Spleen (tissue), 11 donors: ENCODE measurements around the gene ZNF692. TPM values are rescaled to one million over a fixed set of nuclear protein-coding genes. Genes with fewer than 3 reads are reported as not detected.
"Not testable (repeated sequence)": the region's sequence is repeated elsewhere in the genome, so short reads cannot be mapped to it uniquely, and the experiment has no call there.

Source experiments
- DNase-seq: peaks from one replicate; pipeline ENCODE4 v3.0.0-alpha.2; 2020
- H3K27ac ChIP-seq, 8 donors: fragments of 200-600 bp; sonication (generic) in 7 of 8; 1 replicate in 4 of 8; 2 replicates in 4 of 8; pipeline versions ENCODE4 v1.5.0 to v1.8.0; 2016 to 2021; ENCODE audit warnings: inconsistent platforms in 4 of 8, mild to moderate bottlenecking in 4 of 8, moderate library complexity in 1 of 8
- H3K27me3 ChIP-seq, 7 donors: fragments of 200-600 bp; sonication (generic) in 6 of 7; replicated peaks in 1 of 7; 1 replicate in 4 of 7; 2 replicates in 3 of 7; pipeline versions ENCODE4 v1.5.0 to v1.8.0; 2016 to 2021; ENCODE audit warnings: inconsistent platforms in 3 of 7, mild to moderate bottlenecking in 1 of 7
- H3K36me3 ChIP-seq, 6 donors: fragments of 200-600 bp; sonication (generic) in 5 of 6; 1 replicate in 4 of 6; 2 replicates in 2 of 6; pipeline versions ENCODE4 v1.5.0 to v1.8.0; 2016 to 2021; ENCODE audit warnings: inconsistent platforms in 2 of 6
- H3K4me1 ChIP-seq, 6 donors: fragments of 200-600 bp; sonication (generic) in 5 of 6; 1 replicate in 3 of 6; 2 replicates in 3 of 6; pipeline versions ENCODE4 v1.5.0 to v1.8.0; 2016 to 2021; ENCODE audit warnings: inconsistent platforms in 3 of 6
- H3K4me3 ChIP-seq, 8 donors: fragments of 200-600 bp; sonication (generic) in 7 of 8; 1 replicate in 4 of 8; 2 replicates in 4 of 8; pipeline versions ENCODE4 v1.5.0 to v1.8.0; 2016 to 2021; ENCODE audit warnings: inconsistent platforms in 4 of 8, mild to moderate bottlenecking in 4 of 8, moderate library complexity in 2 of 8
- H3K9me3 ChIP-seq, 8 donors: fragments of 200-600 bp; sonication (generic) in 7 of 8; 1 replicate in 4 of 8; 2 replicates in 4 of 8; pipeline versions ENCODE4 v1.5.0 to v1.8.0; 2016 to 2021; ENCODE audit warnings: inconsistent platforms in 4 of 8
- CTCF ChIP-seq, 11 experiments: fragments of 200-600 bp in 7 of 11; fragments of 450-650 bp in 4 of 11; sonication (generic) in 4 of 11; IDR thresholded peaks in 8 of 11; conservative IDR thresholded peaks in 3 of 11; 1 replicate in 7 of 11; 2 replicates in 4 of 11; pipeline versions ENCODE4 v1.4.0 to v1.8.0; 2016 to 2021; ENCODE audit warnings: antibody characterized with exemption in 11 of 11, inconsistent platforms in 4 of 11, mild to moderate bottlenecking in 1 of 11
- POLR2A ChIP-seq, 3 donors: fragments of 450-650 bp; IDR thresholded peaks; one replicate each; pipeline ENCODE4 v1.5.1; 2017; ENCODE audit warnings: antibody characterized with exemption in 3 of 3, mild to moderate bottlenecking in 1 of 3
- POLR2AphosphoS5 ChIP-seq, 3 donors: sonication (generic); formaldehyde crosslinking; IDR thresholded peaks; one replicate each; pipeline ENCODE4 v1.5.1; 2017; ENCODE audit warnings: antibody characterized with exemption in 3 of 3
- WGBS, 5 donors: extraction: QIAGEN DNeasy Blood & Tissue Kit in 3 of 5; methylation state at CpG; one replicate each; pipeline versions ENCODE4 v1.1.5 to v1.1.7; 2013 to 2018; 5-methylcytosine and 5-hydroxymethylcytosine counted together
- intact Hi-C: fragments of 100-400 bp; cut with DNase I; formaldehyde crosslinking; loops from one replicate; pipeline ENCODE4 v1.15.0; 2023; ENCODE audit warnings: low total_unique reads
- microRNA-seq, 3 donors: library from miRNA; unstranded; fragments of <30 nt; microRNA quantifications; one replicate each; pipeline versions ENCODE4 to v1.1.0, GENCODE V29; 2019 to 2020
- polyA plus RNA-seq, 3 donors: library from polyadenylated mRNA; stranded (reverse); fragments of 200-250 nt; gene quantifications; one replicate each; pipeline ENCODE4 v1.2.1, GENCODE V29; 2013
- small RNA-seq, 4 donors: library from RNA; depleted of rRNA; stranded (forward); fragments of <200 nt; gene quantifications; one replicate each; pipeline ENCODE3, GENCODE V24; 2016
- total RNA-seq, 7 donors: library from RNA; depleted of rRNA in 3 of 7; stranded (reverse); fragments of >200 nt in 3 of 7; fragmentation: NEBNext Ultra II Directional in 4 of 7; extraction: Animal tissue kit (Norgen Biotek cat#: 25700) in 4 of 7; gene quantifications; one replicate each; pipeline versions ENCODE4 v1.1.0 to v1.2.1, GENCODE V29; 2016 to 2021
- donor health status: healthy with polysubstance abuse.
- donor health status: DM: no; HTN: no; CAD: no; lungs with moderate emphysema.
- donor health status: DM: no; HTN: no; CAD: no.
- donor health status: Bipolar disorder and iron deficiency.
- donor health status: healthy.
- donor health status: DM: no; HTN: no; CAD: no.
- donor health status: DM: yes; HTN: yes; CAD: no.

The ZNF692 gene
- total and polyA plus RNA-seq, 10 donors, result 33.5 to 138 (median 48.6) TPM

GRCh38 chr1:248804771-248805681, 53.9 kb downstream of the ZNF692 start:
- H3K4me3 ChIP-seq, result peak overlapping the region in 5 of 8 donors; percentile 7 to 59 (median 19)
- peaks cover 19 to 71% (median 38%) of the 10 kb centered on the region in 6 donors for H3K4me1 ChIP-seq
- WGBS, 5 donors, result 24 to 39% (median 27%) methylated on average over 10 of the region's 10 CpGs
- H3K27me3 ChIP-seq, result no peaks in the 10 kb centered on the region
- no peak for TF ChIP-seq POLR2A (IDR thresholded peaks at IDR 0.05)
- TF ChIP-seq POLR2AphosphoS5 (IDR thresholded peaks at IDR 0.05), result peak in 1 of 3 donors; percentile 48
- peak in 3 of 11 experiments; percentile 4 to 23 (median 11) for TF ChIP-seq CTCF (IDR thresholded peaks at IDR 0.05 in 8 of 11, conservative IDR thresholded peaks at IDR 0.05 in 3 of 11)
- H3K36me3 ChIP-seq, result peaks cover 0 to 9% (median 0%) of the 10 kb centered on the region in 6 donors
- intact Hi-C loops, result no loop called here
- H3K27ac ChIP-seq, result peak overlapping the region; percentile 62 to 93 (median 84)
- H3K9me3 ChIP-seq, result peaks cover 0 to 4% (median 0%) of the 10 kb centered on the region in 8 donors
- peak; percentile 80 for DNase-seq

- H3K27me3 ChIP-seq, intact Hi-C loops, H3K4me3 ChIP-seq, H3K36me3 ChIP-seq, H3K9me3 ChIP-seq, DNase-seq: not testable (repeated sequence)
- Histone ChIP-seq H3K27ac (peak overlapping the region in 7 of 8 donors; percentile 79 to 93 (median 85)), H3K4me1 (peaks cover 19 to 66% (median 38%) of the 10 kb centered on the region in 6 donors)
- WGBS, 5 donors, result 69 to 89% (median 79%) methylated on average over 15 of the region's 15 CpGs
Measured at GRCh38 chr1:248803501-248803900, 55.4 kb downstream of the ZNF692 start.

GRCh38 chr1:248802454-248802853, 56.4 kb downstream of the ZNF692 start:
- peak; percentile 22 for DNase-seq

GRCh38 chr1:248800459-248800858, 58.4 kb downstream of the ZNF692 start:
- TF ChIP-seq CTCF (IDR thresholded peaks at IDR 0.05 in 8 of 11, conservative IDR thresholded peaks at IDR 0.05 in 3 of 11) (no peak), POLR2A (IDR thresholded peaks at IDR 0.05) (no peak), POLR2AphosphoS5 (IDR thresholded peaks at IDR 0.05) (no peak)
- H3K4me1 ChIP-seq, result peaks cover 3 to 38% (median 16%) of the 10 kb centered on the region in 6 donors
- H3K27me3 ChIP-seq, result no peaks in the 10 kb centered on the region
- no peaks in the 10 kb centered on the region for H3K36me3 ChIP-seq
- peak overlapping the region in 4 of 8 donors; percentile 28 to 45 (median 35) for H3K27ac ChIP-seq
- no peak for DNase-seq
- no peak overlapping the region for H3K4me3 ChIP-seq
- intact Hi-C loops, result no loop called here
- peaks cover 0 to 16% (median 9%) of the 10 kb centered on the region in 8 donors for H3K9me3 ChIP-seq
- 58 to 75% (median 65%) methylated on average over 3 of the region's 3 CpGs for WGBS, 5 donors

More at GRCh38 chr1:248802454-248802853, 56.4 kb downstream of the ZNF692 start:
- peak overlapping the region in 3 of 8 donors; percentile 17 to 52 (median 32) for H3K27ac ChIP-seq
- no peaks in the 10 kb centered on the region for H3K36me3 ChIP-seq
- peak overlapping the region in 1 of 8 donors; percentile 5 for H3K4me3 ChIP-seq
- TF ChIP-seq CTCF (IDR thresholded peaks at IDR 0.05 in 8 of 11, conservative IDR thresholded peaks at IDR 0.05 in 3 of 11) (no peak), POLR2A (IDR thresholded peaks at IDR 0.05) (no peak), POLR2AphosphoS5 (IDR thresholded peaks at IDR 0.05) (no peak)
- H3K4me1 ChIP-seq, result peaks cover 19 to 58% (median 36%) of the 10 kb centered on the region in 6 donors
- intact Hi-C loops, result no loop called here
- 83 to 99% (median 92%) methylated on average over 6 of the region's 6 CpGs for WGBS, 5 donors
- H3K9me3 ChIP-seq, result peaks cover 0 to 4% (median 0%) of the 10 kb centered on the region in 8 donors
- H3K27me3 ChIP-seq, result no peaks in the 10 kb centered on the region

Small RNA genes within 50 kb of the gene (microRNA-seq; reads per million reads assigned to microRNA genes)
- 1.1 to 3.9 (median 3.4) reads per million in 3 donors for gene MIR3124

Small RNA genes within 50 kb of the gene (small RNA-seq; reads per million reads assigned to genes)
- 0 reads per million in 4 donors for gene MIR3124

Other genes with a start within 250 kb of the ZNF692 start
- 1 to 10 TPM in 4 of 7 donors, under 1 TPM in 2, not detected in 1; 0.21 to 3.6 (median 1.3) TPM for gene OR2T11, start 224.0 kb downstream of the ZNF692 start, total RNA-seq
- gene OR2T11, start 224.0 kb downstream of the ZNF692 start, polyA plus RNA-seq, result under 1 TPM in 2 of 3 donors, not detected in 1; 0.02 to 0.06 TPM
- gene OR2T35, start 213.8 kb downstream of the ZNF692 start, total RNA-seq, result under 1 TPM in 5 of 7 donors, not detected in 2; 0.19 to 0.68 (median 0.34) TPM
- not detected for gene OR2T35, start 213.8 kb downstream of the ZNF692 start, polyA plus RNA-seq
- not detected for gene OR2T27, start 203.6 kb downstream of the ZNF692 start, total RNA-seq
- gene OR2T27, start 203.6 kb downstream of the ZNF692 start, polyA plus RNA-seq, result not detected
- gene OR14I1, start 156.3 kb downstream of the ZNF692 start, total RNA-seq, result not detected
- gene OR14I1, start 156.3 kb downstream of the ZNF692 start, polyA plus RNA-seq, result not detected
- under 1 TPM in 2 of 7 donors, not detected in 5; 0.37 to 0.54 TPM for gene LYPD8, start 103.3 kb downstream of the ZNF692 start, total RNA-seq
- gene LYPD8, start 103.3 kb downstream of the ZNF692 start, polyA plus RNA-seq, result under 1 TPM; 0.09 to 0.17 (median 0.16) TPM
- gene SH3BP5L, start 33.2 kb downstream of the ZNF692 start, total RNA-seq, result 10 to 100 TPM; 29.1 to 43.3 (median 30.7) TPM
- 10 to 100 TPM; 10.1 to 23.1 (median 11.3) TPM for gene SH3BP5L, start 33.2 kb downstream of the ZNF692 start, polyA plus RNA-seq
- gene ZNF672, start 20.9 kb downstream of the ZNF692 start, total RNA-seq, result 10 to 100 TPM; 32.6 to 43.1 (median 41.3) TPM
- gene ZNF672, start 20.9 kb downstream of the ZNF692 start, polyA plus RNA-seq, result 10 to 100 TPM; 13.2 to 19.8 (median 16.6) TPM
- gene PGBD2, start 47.1 kb upstream of the ZNF692 start, total RNA-seq, result 10 to 100 TPM in 6 of 7 donors, 1 to 10 TPM in 1; 10.0 to 23.1 (median 12.3) TPM
- 10 to 100 TPM in 1 of 3 donors, 1 to 10 TPM in 2; 7.2 to 11.7 (median 9.9) TPM for gene PGBD2, start 47.1 kb upstream of the ZNF692 start, polyA plus RNA-seq